NCI-H460 (cell line): ENCODE data around the gene FBXO44. TPM values are rescaled to one million over a fixed set of nuclear protein-coding genes. Genes with fewer than 3 reads are reported as not detected.
A peak's percentile ranks its signal among the peaks of the same experiment; 100 is the strongest.
"Not testable (repeated sequence)": the region's sequence is repeated elsewhere in the genome, so short reads cannot be mapped to it uniquely, and the experiment has no call there.

Source experiments
- DNase-seq: peaks from one replicate; pipeline ENCODE4 v3.0.0-alpha.2; 2016; ENCODE audit warnings: low read depth; ENCODE audit errors: extremely low read depth
- polyA plus RNA-seq: library from polyadenylated mRNA; depleted of rRNA; stranded (reverse); fragments of >200 nt; gene quantifications from 2 replicates; pipeline ENCODE4 v1.2.3, GENCODE V29; 2014; cell fraction: nucleus; rRNA removed
- total RNA-seq: library from RNA; depleted of rRNA; stranded (reverse); fragments of >200 nt; shearing (Covaris generic); gene quantifications from 2 replicates; pipeline ENCODE4 v1.2.3, GENCODE V29; 2014; rRNA removed

Gene FBXO44, protein sequence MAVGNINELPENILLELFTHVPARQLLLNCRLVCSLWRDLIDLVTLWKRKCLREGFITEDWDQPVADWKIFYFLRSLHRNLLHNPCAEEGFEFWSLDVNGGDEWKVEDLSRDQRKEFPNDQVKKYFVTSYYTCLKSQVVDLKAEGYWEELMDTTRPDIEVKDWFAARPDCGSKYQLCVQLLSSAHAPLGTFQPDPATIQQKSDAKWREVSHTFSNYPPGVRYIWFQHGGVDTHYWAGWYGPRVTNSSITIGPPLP
- 8.2 and 9.1 TPM in 2 replicates for total RNA-seq
- polyA plus RNA-seq = 63.1 and 66.8 TPM in 2 replicates

DNA sequence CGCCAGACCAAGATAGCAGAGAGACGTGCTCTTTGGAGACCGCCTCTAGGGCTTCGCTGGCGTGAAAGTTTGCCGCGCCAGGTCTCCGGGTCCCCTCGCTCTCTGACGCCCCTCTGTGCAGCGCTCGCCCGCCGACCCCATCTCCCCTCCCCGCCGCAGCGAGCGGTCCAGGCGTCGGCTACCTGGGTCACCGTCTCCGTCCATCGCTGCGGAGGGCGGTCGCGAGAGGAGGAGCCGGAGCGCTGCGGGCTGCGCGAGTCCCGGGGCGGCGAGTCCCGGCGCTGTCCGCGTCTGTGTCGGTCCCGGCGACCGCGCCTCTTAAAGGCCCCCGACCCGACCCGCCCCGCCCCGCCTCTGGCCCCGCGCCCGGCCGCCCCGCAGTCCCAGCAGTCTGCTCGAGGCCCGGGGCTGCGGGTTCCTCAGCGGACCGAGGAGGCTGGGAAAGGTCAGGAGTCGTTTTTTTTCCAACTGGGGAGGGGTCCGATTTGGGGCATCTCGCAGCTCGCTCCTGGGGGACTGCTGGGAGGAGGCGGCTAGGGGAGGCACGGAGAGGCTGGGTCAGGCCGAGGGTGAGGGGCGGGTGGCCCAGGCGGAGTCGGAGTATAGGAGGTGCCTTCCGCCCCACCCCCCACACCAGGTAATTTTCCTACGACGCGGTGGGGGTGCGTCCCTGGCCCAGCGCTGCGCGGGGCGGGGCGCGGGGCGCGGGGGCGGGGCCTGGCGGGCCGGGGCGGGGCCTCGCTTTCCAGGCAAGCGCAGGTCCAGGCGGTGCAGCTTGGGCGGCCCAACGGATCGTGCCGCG, at the start of gene FBXO44, which contains the start of gene FBXO2:
FBXO44 (plus strand) TSS at position 741 of the 802 bp plus-strand sequence. CDS start 959 bp downstream, outside the sequence.
FBXO2 (minus strand) TSS at position 293 of the 802 bp plus-strand sequence; CDS start at position 204, 89 bp downstream.
- DNase-seq = peak; percentile 23

DNA sequence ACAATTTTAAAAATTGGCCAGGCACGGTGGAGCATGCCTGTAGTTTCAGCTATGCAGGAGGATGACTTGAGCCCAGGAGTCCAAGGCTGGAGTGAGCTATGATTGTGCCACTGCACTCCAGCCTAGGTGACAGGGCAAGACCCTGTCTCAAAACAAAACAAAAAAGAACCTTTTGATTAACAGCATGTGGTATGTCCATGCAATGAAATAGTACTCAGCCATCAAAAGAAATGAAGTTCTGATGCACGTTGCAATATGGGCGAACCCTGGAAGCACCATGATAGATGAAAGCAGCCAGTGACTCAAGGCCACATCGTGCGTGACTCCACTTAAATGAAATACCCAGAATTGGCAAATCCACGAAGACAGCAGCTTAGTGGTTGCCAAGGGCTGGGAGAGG, 47.9 kb upstream of the FBXO44 start:
- no peak for DNase-seq

DNA sequence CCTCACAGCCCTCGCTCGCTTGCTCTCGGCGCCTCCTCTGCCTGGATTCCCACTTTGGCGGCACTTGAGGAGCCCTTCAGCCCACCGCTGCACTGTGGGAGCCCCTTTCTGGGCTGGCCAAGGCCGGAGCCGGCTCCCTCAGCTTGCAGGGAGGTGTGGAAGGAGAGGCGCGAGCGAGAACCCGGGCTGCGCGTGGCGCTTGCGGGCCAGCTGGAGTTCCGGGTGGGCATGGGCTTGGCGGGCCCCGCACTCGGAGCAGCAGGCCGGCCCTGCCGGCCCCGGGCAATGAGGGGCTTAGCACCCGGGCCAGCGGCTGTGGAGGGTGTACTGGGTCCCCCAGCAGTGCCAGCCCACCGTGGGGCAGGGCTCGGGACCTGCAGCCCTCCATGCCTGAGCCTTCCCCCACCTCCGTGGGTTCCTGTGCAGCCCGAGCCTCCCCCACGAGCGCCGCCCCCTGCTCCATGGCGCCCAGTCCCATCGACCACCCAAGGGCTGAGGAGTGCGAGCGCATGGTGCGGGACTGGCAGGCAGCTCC, 46.0 kb upstream of the FBXO44 start:
- not testable (repeated sequence) for DNase-seq

DNA sequence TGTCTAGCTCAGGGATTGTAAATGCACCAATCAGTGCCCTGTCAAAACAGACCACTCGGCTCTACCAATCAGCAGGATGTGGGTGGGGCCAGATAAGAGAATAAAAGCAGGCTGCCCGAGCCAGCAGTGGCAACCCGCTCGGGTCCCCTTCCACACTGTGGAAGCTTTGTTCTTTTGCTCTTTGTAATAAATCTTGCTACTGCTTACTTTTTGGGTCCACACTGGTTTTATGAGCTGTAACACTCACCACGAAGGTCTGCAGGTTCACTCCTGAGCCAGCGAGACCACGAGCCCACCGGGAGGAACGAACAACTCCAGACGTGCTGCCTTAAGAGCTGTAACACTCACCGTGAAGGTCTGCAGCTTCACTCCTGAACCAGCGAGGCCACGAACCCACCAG, 45.3 kb upstream of the FBXO44 start:
- DNase-seq = not testable (repeated sequence)

DNA sequence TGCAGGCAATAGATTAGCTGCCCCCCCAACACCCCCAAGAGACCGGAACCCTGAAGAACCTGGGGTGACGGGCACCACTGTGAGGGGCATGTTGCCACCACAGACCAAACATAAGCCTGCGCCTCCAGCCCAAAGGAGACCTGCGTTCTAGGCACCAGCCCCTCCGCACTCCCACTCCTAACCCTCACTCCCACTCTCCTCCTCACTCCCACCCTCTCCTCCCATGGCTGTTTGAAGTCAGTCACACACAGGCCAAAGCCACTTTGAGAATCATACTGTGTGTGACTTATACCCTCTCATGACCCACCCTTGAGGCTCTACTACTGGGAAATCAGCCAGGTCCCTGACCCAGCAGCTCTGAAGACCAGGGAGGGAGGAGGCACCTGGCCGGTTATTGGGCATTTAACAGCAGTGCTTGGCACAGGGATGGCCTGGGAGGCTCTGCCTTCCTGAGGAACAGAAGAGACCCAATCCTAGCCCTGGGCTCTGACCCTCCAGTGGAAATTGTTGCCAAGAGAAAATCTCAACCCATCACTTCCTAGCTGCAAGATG, 44.0 kb upstream of the FBXO44 start:
- DNase-seq = no peak

DNA sequence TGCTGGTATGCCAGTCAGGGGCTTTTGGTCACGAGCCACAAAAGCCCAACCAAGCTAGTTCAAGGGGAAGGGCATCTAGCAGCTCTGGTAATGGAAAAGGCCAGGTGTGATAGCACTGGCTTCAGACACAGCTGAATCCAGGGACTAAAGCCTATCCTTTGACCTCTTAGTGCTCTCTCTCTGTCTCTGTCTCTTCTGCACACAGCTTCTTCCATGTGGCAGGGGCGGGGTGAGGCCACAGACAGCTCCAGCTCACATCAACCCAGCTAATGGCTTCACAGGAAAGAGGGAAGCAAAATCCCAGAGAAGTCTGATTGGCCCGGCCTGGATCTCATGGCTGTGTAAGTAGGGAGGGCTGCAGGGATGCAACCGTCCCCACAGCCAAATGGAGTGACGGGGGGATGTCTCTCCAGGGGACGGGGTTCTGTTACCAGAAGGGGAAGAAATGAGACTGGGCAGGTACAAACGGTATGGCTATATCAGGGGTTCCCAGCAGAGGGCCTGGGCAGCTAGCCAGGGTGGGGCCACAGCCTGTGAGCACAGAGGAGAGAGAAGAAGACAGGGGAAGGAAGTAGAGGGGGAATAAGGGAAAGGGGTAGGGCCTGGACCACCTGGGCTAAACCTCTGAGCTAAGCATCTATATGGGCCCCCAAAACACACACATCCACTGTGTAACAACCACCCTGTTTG, 42.9 kb upstream of the FBXO44 start:
- no peak for DNase-seq

DNA sequence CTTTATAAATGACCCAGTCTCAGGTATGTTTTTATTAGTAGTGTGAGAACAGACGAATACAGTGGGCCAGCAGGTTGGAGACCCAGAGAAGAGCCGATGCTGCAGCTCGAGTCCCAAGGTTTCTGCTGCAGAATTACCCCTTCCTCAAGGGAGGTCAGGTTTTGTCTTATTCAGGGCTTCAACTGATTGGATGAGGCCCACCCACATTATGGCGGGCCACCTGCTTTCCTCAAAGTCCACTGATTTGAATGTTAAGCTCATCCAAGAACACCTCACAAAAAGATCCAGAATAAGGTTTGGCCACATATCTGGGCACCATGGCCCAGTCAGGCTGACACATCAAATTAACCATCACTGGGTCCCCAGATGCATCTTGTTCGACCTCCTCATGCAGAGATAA, 41.3 kb upstream of the FBXO44 start:
- no peak for DNase-seq

DNA sequence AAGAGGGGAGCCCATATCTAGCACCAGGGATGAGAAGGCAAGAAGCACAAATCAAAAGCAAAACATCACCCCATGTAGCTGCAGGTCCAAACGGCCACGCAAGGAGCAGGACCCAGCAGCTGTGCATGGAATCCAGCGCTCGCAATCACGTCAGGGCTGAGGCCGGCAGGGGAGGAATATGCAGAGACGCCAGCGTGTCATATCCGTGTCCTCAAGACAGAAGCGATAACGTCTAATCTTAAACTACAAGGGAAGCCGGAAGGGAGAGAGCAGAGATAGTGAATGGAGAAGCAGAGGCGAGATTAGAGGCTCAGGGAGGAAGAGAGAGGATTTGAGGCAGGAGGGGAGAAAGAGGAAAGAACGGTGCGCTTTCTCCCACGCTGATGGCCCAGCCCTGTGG, 39.6 kb upstream of the FBXO44 start:
- DNase-seq = no peak

DNA sequence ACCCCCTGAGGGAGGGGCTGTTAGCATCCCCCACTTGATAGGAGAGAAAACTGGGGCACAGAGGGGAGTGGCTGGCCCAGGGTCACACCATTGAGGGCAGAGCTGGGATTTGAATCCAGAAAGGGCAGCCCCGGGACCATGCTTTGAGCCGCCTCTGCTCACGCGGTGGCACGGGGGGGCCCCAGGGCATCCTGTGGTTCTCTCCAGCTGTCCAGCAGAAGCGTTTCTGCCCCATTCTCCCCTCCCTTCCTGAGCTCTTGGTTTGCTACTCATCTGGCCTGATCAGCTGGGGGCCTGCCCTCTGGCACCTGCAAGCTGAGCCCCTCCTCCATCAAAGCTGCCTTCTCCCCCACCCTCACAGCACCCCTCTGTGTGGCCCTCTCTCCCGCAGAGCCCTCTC, 37.9 kb upstream of the FBXO44 start:
- no peak for DNase-seq

DNA sequence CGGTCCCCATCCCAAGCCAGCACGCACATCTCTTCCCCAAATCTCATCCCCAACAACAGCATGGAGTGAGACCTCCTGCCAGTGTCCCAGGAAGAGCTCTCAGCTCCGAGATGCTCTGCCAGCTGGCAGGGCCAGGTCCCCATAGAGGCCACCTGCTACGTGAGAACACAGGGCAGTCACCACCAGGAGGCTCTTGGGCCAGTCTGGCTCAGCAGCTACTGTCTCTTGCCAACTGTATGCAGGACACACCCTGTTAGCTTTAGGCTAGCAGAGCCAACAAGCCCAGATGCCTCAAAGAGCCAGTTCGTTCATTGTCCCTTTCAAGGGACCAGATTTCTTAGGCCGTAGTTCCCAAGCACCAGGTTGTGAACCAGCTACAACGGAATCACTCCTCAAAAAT, 37.4 kb upstream of the FBXO44 start:
- no peak for DNase-seq

DNA sequence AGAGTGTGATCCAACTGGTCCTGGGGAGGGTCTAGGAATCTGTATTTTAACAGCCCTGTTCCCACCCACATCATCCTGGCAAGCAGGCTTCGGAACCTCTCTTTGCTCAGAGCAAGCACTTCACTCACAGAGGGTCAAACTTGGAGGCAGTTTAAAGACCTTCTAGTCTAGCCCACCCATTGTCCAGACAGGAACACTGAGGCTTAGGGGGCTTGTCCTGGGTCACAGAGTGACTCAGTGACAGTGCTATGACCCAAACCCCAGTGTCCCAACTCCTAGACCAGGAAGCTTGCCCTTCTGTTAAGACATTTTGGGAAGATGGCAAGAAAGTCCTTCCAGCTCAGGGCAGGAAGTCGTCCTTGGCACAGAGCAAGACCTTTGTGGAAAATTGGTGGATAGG, 36.9 kb upstream of the FBXO44 start:
- no peak for DNase-seq

DNA sequence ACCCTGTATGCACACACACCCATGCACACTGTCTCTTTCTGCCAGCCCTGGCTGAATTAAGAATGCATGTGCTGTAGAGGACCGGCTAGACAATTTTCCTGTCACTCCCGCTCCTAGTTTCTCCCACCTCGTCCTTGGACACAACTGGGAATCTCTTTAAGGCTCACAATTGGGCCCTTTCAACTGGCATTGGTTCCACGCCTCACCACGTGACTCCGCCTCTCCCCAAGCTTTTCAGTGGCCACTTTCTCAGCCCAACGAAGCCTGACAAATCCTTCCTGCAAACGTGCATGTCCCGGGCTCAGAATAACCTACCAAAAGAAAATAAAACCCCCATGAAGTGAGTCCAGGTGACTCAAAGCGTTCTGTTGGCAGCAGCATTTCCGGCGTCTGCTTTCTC, 34.3 kb upstream of the FBXO44 start:
- DNase-seq = no peak

DNA sequence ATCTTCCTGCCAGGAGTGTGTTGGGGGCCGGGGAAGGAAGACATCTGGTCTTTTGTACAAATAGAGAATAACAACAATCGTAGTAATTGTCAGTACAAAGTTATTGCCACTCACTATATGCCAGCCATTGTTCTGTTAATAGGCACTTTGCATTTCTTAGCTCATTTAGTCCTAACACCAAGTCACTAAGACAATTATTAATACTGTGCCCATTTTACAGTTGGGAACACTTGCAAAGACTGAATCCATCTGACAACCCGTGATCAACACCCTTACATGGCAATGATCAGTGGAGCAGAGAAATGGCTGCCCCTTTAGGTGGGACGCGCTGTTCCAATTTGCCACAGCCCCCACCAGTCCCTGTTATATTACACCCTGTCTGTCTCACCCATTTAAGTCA, 33.8 kb upstream of the FBXO44 start:
- no peak for DNase-seq

DNA sequence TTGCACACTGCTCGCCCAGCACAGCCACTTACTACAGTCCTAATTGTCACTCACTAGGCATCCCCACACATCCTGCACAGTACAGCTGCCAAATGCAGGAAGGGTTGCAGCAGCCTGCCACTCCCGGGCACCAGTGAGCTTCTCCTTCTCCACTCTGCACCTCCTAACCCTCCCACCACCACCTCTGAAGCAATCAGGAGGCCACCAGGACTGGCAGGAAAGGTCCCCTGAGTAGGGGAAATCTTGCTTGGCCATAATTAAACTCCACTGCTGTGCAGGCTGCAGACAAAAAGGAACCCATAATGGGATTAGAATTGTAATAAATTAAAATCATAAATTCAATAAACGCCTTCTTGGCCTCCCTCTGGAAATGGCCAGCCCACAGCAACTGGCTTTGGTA, 32.3 kb upstream of the FBXO44 start:
- no peak for DNase-seq

DNA sequence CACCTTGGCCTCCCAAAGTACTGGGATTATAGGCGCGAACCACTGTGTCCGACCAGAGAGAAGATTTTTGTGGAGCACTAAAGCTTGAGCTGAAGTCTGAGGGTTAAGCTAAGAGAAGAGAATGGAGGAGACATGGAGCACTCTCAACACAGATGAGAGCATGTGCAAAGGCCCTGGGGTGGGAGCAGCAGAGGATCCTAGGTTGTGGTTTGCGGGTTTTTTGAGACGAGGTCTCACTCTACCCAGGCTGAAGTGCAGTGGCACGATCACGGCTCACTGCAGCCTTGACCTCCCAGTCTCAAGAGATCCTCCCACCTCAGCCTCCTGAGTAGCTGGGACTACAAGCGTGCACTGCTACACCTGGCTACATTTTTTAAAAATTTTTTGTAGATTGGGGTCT, 31.0 kb upstream of the FBXO44 start:
- DNase-seq = no peak

DNA sequence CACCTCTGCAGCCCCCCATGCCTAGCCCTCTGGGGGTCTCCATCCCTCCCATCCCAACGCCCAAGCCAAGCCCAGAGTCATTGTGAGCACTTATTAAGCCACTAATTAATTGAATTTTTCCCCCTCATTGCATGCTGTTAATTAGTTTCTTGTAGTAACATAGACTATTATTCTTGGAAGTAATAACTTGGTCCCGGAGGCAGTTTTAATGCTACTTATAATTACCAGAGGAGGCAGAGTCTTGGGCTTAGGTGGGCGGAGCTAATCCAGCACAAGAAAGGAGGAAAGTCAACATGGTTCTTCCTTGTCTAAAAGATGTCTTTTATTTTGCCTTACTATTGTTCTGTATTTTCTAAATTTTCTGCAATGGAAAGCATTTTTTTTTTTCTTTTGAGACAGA, 28.1 kb upstream of the FBXO44 start:
- DNase-seq = no peak

DNA sequence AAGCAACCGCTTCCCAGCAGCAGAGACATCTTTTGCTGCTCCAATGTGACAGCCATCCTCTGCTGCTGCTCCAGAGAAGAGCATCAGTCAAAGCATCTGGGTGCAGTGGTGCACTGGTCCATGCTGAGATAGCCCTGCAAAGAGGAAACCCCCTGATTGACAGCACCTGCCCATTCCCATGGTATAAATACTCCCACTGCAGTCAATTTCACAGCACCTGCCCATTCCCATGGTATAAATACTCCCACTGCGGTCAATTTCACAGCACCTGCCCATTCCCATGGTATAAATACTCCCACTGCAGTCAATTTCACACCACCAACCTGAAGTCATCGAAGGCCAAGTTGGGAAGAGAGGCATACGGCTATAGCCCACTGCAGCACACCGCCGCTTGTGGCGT, 25.9 kb upstream of the FBXO44 start:
- DNase-seq = no peak

DNA sequence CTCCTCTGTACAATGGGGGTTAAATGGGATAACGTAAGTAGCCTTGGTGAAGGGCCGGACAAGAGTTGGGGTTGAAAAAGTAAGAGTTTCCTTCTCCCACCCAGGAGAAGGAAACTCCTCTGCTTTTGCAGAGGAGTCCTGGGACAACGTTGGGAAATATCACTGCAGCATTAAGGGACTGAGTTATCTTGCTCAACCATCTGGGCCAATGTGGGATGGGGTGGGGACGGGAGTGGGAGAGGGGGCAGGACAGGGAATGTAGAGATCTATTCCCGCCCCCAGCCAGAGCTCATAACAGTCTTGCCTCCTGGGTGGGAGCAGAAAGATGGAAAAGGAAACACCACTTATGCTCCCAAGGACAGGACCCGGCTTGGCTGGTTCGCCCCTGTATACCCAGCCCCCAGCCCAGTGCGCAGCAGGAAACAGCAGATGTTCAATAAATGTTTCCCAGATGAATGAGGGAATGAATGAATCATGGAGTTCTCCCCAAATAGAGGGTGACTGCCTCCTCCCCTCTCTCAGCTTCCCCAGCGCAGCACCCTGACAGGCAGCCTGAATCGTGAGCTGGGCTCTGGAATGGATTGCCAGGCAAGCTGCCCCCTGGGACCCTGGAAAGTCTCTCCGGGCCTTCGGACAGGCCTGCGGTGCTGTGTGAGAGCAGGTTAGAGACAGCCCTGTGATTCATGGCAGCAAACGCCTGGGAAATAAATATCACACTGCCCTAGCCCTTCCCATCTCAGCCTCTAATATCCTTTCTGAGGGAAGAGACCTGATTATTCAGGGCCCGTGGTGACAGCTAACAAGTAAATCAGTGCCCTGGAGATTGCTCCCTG, 25.3 kb upstream of the FBXO44 start:
- no peak for DNase-seq

DNA sequence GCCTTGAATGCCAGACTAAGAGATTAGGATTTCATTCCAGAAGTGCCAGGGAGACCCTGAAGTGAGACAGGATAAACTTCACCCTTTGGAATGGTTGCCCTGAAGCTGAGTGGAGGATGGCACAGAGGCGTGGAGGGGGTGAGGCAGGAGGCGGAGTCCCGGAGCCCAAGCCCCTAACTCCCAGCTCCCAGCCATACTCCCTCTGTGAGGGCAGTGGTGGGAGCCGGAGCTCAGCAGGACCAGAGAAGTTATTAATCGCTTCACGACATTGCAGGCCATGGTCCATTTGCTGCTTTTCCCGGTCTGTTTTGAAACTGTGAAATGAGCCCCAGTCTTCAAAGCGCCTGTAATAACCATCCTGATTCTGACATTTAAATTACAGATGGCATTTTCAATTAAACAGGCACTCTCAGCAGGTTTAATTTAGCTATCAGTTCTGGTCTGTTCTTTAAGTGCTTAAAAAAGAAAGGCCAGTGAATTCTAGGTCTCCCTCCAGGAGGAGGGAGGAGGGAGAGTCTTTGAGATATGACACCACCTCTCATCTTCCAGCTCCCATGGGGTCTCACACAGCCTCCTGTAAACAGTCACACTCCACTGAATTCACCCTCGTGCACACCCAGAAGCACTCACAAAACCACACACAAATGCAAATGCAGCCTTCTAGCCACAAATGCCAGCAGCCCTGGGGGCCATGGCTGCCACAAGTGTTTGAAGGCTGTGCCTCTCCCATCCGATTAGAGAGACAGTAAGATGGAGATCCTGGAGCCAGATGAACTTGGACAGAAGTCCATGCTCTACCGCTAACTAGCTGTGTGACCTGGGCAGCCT, 20.1 kb upstream of the FBXO44 start:
- no peak for DNase-seq
